GM23248 (cell line): ENCODE measurements around the gene NRDC.

Experiments used
- EZH2 ChIP-seq: fragments of 200-600 bp; sonication (generic); IDR thresholded peaks from 2 replicates; pipeline ENCODE4 v1.6.1; 2018; ENCODE audit warnings: antibody characterized with exemption, mild to moderate bottlenecking; ENCODE audit not compliant: insufficient read depth, poor library complexity, severe bottlenecking
- EZH2phosphoT487 ChIP-seq: fragments of 200-600 bp; sonication (generic); IDR thresholded peaks from 2 replicates; pipeline ENCODE4 v1.6.1; 2018; ENCODE audit warnings: antibody characterized with exemption, moderate library complexity, mild to moderate bottlenecking, low read depth; ENCODE audit not compliant: insufficient read depth

- TF ChIP-seq EZH2phosphoT487 (no peak), EZH2 (no peak)
These were observed 126.2 kb downstream of the NRDC start for GRCh38 chr1:51752073-51752948.
